DND-41 (cell line): ENCODE data around the gene BPIFB2.

ENCODE experiments used
- ATAC-seq: fragments of 200-7000 bp; cut with Tn5 transposase; 3 replicates; pipeline ENCODE4 v1.9.1; 2021; ENCODE audit warnings: low read depth; ENCODE audit not compliant: insufficient read depth
- DNase-seq: peaks from one replicate; pipeline ENCODE4 v3.0.0-alpha.2; 2020
- H2AFZ ChIP-seq: 2 replicates; pipeline ENCODE4 v1.6.0; 2012; ENCODE audit warnings: low read depth, low read length
- H3K27ac ChIP-seq: 2 replicates; pipeline ENCODE4 v1.5.1; 2012; ENCODE audit warnings: low read length, inconsistent platforms
- H3K27me3 ChIP-seq: fragments of 200-600 bp; sonication (generic); 2 replicates; pipeline ENCODE4 v1.6.0; 2012; ENCODE audit warnings: low read length, mild to moderate bottlenecking, inconsistent platforms; ENCODE audit not compliant: insufficient read depth, poor library complexity
- H3K36me3 ChIP-seq: 2 replicates; pipeline ENCODE4 v1.5.1; 2012; ENCODE audit warnings: low read length, inconsistent platforms; ENCODE audit not compliant: insufficient read depth
- H3K4me1 ChIP-seq: 2 replicates; pipeline ENCODE4 v1.5.1; 2012; ENCODE audit warnings: mild to moderate bottlenecking, low read length; ENCODE audit not compliant: insufficient read depth
- H3K4me2 ChIP-seq: 2 replicates; pipeline ENCODE4 v1.6.0; 2012; ENCODE audit warnings: mild to moderate bottlenecking, moderate library complexity, low read length, inconsistent platforms; ENCODE audit not compliant: insufficient read depth
- H3K4me3 ChIP-seq, 2 experiments: fragments of 200-600 bp in 1 of 2; shearing (Covaris generic) in 1 of 2; 2 replicates each; pipeline ENCODE4 v1.5.1; 2012 to 2016; ENCODE audit warnings: inconsistent platforms in 2 of 2, low read length in 2 of 2, mild to moderate bottlenecking in 2 of 2, low read depth in 1 of 2, moderate library complexity in 1 of 2
- H3K79me2 ChIP-seq: 2 replicates; pipeline ENCODE4 v1.6.0; 2012; ENCODE audit warnings: low read length, inconsistent platforms; ENCODE audit not compliant: insufficient read depth
- H3K9ac ChIP-seq: 2 replicates; pipeline ENCODE4 v1.6.0; 2012; ENCODE audit warnings: low read depth, mild to moderate bottlenecking, inconsistent platforms, low read length, moderate library complexity
- H3K9me3 ChIP-seq: 2 replicates; pipeline ENCODE4 v1.5.1; 2012; ENCODE audit warnings: low read length, moderate library complexity, mild to moderate bottlenecking, inconsistent platforms; ENCODE audit not compliant: insufficient read depth, severe bottlenecking
- H4K20me1 ChIP-seq: 2 replicates; pipeline ENCODE4 v1.6.0; 2012; ENCODE audit warnings: low read length; ENCODE audit not compliant: insufficient read depth
- CTCF ChIP-seq: IDR thresholded peaks from 2 replicates; pipeline ENCODE4 v1.5.1; 2012; ENCODE audit warnings: borderline replicate concordance, low read length, moderate library complexity, mild to moderate bottlenecking; ENCODE audit not compliant: poor library complexity, severe bottlenecking; ENCODE audit errors: extremely low read depth
- EZH2 ChIP-seq: IDR thresholded peaks from 3 replicates; pipeline ENCODE4 v1.6.1; 2012; ENCODE audit warnings: borderline replicate concordance, low read depth, mild to moderate bottlenecking, moderate library complexity, low read length, inconsistent platforms; ENCODE audit not compliant: severe bottlenecking

The BPIFB2 gene

DNA sequence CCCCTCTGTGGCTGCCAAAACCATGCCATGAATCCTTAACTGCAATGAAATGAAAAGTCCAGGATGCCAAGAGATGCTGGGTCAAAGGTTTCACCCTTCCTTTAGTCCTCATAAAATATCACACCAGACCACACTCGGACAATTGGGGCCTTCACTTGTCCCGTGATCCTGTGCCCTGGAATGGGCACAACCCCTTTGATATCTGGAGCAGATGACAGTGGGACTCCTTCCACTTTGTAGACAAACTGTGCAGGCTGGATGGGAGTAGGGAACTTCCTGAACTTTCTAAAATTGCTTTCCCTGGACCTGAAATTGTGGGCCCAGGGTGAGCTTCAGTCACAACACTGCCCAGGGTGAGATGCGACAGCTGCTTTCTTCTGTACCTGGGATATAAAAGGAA lies 14.4 kb downstream of the BPIFB2 start:
- Histone ChIP-seq H4K20me1 (no peaks in the 10 kb centered on the region), H2AFZ (no peak overlapping the region), H3K9me3 (no peaks in the 10 kb centered on the region), H3K4me1 (no peaks in the 10 kb centered on the region), H3K4me3 (no peak overlapping the region), H3K27ac (no peak overlapping the region), H3K36me3 (no peaks in the 10 kb centered on the region), H3K9ac (no peak overlapping the region), H3K4me2 (no peak overlapping the region), H3K79me2 (no peaks in the 10 kb centered on the region), H3K27me3 (no peaks in the 10 kb centered on the region)
- no peak for TF ChIP-seq EZH2
- TF ChIP-seq CTCF: no peak
- DNase-seq (no peak), ATAC-seq (no peak)

DNA sequence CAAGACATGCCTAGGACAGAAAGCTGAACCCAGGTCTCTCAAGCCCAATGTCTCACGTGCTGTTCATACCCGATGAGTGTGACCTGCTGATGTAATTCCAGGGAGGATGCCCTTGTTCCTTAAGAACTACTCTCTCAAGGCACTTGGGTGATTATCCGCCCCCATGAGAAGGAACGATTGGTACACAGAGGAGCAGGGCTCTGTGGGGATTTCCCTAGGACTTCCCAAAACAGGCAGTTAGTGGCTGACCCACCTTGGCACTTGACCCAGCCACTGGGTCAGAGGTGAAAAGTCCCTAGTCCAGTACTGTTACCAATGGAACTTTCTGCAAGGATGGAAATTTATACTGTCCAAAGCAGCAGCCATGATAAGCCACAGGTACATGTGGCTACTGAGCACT lies 14.8 kb downstream of the BPIFB2 start:
- no peak for TF ChIP-seq EZH2
- no peak for TF ChIP-seq CTCF
- Histone ChIP-seq H4K20me1 (no peaks in the 10 kb centered on the region), H3K4me2 (no peak overlapping the region), H3K4me3 (no peak overlapping the region), H3K9ac (no peak overlapping the region), H2AFZ (no peak overlapping the region), H3K79me2 (no peaks in the 10 kb centered on the region), H3K4me1 (no peaks in the 10 kb centered on the region), H3K27ac (no peak overlapping the region), H3K27me3 (no peaks in the 10 kb centered on the region), H3K36me3 (no peaks in the 10 kb centered on the region), H3K9me3 (no peaks in the 10 kb centered on the region)
- no peak for ATAC-seq
- DNase-seq: no peak

DNA sequence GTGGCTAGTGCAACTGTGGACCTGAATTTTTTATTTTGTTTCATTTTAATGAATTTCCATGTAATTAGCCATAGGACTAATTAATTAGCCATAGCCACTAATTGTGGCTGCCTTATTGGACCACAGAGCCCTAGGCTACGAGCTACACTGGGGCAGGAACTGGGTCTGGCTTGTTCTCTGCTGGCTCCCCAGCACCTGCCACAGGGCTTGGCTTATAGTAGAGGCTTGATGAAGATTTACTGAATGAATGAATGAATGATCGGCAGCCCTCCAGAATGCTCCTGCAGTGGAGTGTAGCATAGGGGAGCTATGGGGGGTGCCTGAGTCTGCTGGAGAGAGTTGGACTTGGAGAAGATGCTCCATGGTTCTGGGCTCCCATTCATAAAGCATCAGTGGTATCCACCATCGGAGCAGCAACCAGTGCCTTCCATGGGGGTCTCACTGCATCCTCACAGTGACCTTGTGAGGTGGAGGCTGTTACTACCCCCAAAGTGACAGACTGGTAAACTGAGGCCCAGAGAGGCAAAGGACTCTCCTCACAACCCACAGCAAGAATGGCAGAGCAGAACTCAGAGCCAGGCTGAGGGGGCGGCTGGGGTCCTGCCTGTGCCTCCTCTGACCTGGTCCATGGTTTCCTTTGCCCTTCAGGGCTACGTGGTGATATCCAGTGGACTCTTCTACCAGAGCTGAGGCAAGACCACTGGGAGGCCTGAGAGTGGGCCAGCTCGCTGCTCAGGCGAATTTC lies 15.4 kb downstream of the BPIFB2 start:
- H3K9me3 ChIP-seq: no peaks in the 10 kb centered on the region
- TF ChIP-seq EZH2 (no peak), CTCF (no peak)
- no peaks in the 10 kb centered on the region for H3K27me3 ChIP-seq
- H3K9ac ChIP-seq: no peak overlapping the region
- H3K4me3 ChIP-seq: no peak overlapping the region
- DNase-seq (no peak), ATAC-seq (no peak)
- H3K4me1 ChIP-seq: no peaks in the 10 kb centered on the region
- no peak overlapping the region for H2AFZ ChIP-seq
- H3K27ac ChIP-seq: no peak overlapping the region
- H3K36me3 ChIP-seq: no peaks in the 10 kb centered on the region
- no peaks in the 10 kb centered on the region for H3K79me2 ChIP-seq
- H3K4me2 ChIP-seq: no peak overlapping the region
- no peaks in the 10 kb centered on the region for H4K20me1 ChIP-seq
